HepG2 (cell line): ENCODE results near the gene BSN. TPM values are rescaled to one million over a fixed set of nuclear protein-coding genes. Genes with fewer than 3 reads are reported as not detected.

Source experiments
- ATAC-seq: fragments of 200-7000 bp; cut with Tn5 transposase; 3 replicates; pipeline ENCODE4 v1.9.1; 2020; ENCODE audit warnings: mild to moderate bottlenecking, moderate library complexity
- BruUV-seq: library from RNA; stranded (reverse); fragments of 400-500 nt; replicated peaks from 2 replicates; lab custom pipeline; 2021; lab: Mats Ljungman, UMichigan
- CTCF ChIA-PET: fragments of 300-600 bp; formaldehyde crosslinking; extraction: SDS; loops from one replicate; lab custom pipeline; 2021; ENCODE audit warnings: low total read pairs, inconsistent platforms, low intra/inter-chr PET ratio; lab: Yijun Ruan, JAX
- POLR2A ChIA-PET: fragments of 350-600 bp; sonication (Branson Sonifier 250); formaldehyde crosslinking; loops from one replicate; lab custom pipeline; 2020; ENCODE audit warnings: antibody characterized with exemption, inconsistent platforms; lab: Yijun Ruan, JAX
- DNase-seq: peaks from one replicate; pipeline ENCODE4 v3.0.0-alpha.2; 2015; ENCODE audit warnings: low spot score
- FAIRE-seq: peaks from 3 replicates; lab custom pipeline; 2011; peaks lifted over from hg19 to GRCh38; lab: Jason Lieb, UNC
- H2AFZ ChIP-seq: one replicate; pipeline ENCODE4 v1.6.1; 2011; ENCODE audit warnings: low read length, inconsistent platforms
- H3K27ac ChIP-seq: fragments of 300-600 bp; 3 replicates; pipeline ENCODE4 v1.8.0; 2011; ENCODE audit warnings: mixed run types, mild to moderate bottlenecking, mixed read lengths, low read length, inconsistent platforms; ENCODE audit not compliant: insufficient read depth; ENCODE audit errors: extremely low read length
- H3K27me3 ChIP-seq, 2 experiments: fragments of 200-600 bp in 1 of 2; 2 replicates in 1 of 2; 3 replicates in 1 of 2; pipeline versions ENCODE4 v1.6.0 to v1.8.0; 2011; ENCODE audit warnings: low read length in 2 of 2, mild to moderate bottlenecking in 2 of 2, moderate library complexity in 2 of 2, inconsistent platforms in 1 of 2; ENCODE audit not compliant: insufficient read depth in 2 of 2, control insufficient read depth in 1 of 2
- H3K36me3 ChIP-seq, 2 experiments: fragments of 200-600 bp in 1 of 2; replicated peaks in 1 of 2; 2 replicates in 1 of 2; 3 replicates in 1 of 2; pipeline versions ENCODE4 v1.5.1 to v1.8.0; 2011; ENCODE audit warnings: low read length in 2 of 2, inconsistent platforms in 1 of 2; ENCODE audit not compliant: insufficient read depth in 2 of 2, control insufficient read depth in 1 of 2
- H3K4me1 ChIP-seq: 2 replicates; pipeline ENCODE4 v1.5.1; 2012; ENCODE audit warnings: low read length, inconsistent platforms; ENCODE audit not compliant: insufficient read depth
- H3K4me2 ChIP-seq: 2 replicates; pipeline ENCODE4 v1.6.0; 2011; ENCODE audit warnings: low read depth, low read length, inconsistent platforms
- H3K4me3 ChIP-seq, 3 experiments: fragments of 200-600 bp in 1 of 3; sonication (generic), shearing (Covaris generic) in 1 of 3; replicated peaks in 1 of 3; 2 replicates each; pipeline ENCODE4 v1.5.1; 2011 to 2016; ENCODE audit warnings: low read length in 3 of 3, inconsistent platforms in 2 of 3, low read depth in 2 of 3, mild to moderate bottlenecking in 2 of 3, control low read depth in 1 of 3, mixed read lengths in 1 of 3; ENCODE audit not compliant: insufficient read depth in 1 of 3
- H3K79me2 ChIP-seq: one replicate; pipeline ENCODE4 v1.6.1; 2011; ENCODE audit warnings: low read length, inconsistent platforms; ENCODE audit not compliant: insufficient read depth
- H3K9ac ChIP-seq: 2 replicates; pipeline ENCODE4 v1.6.0; 2011; ENCODE audit warnings: mild to moderate bottlenecking, low read depth, low read length, inconsistent platforms; ENCODE audit not compliant: insufficient read depth
- H3K9me3 ChIP-seq: 2 replicates; pipeline ENCODE4 v1.5.1; 2012; ENCODE audit warnings: mild to moderate bottlenecking, low read length
- H4K20me1 ChIP-seq: 2 replicates; pipeline ENCODE4 v1.6.0; 2011; ENCODE audit warnings: inconsistent platforms, mild to moderate bottlenecking, low read length, moderate library complexity; ENCODE audit not compliant: insufficient read depth
- ATF1 ChIP-seq: IDR thresholded peaks from 2 replicates; pipeline ENCODE4 v1.6.1; 2016; ENCODE audit warnings: mild to moderate bottlenecking, control low read depth
- HCFC1 ChIP-seq: fragments of 150-350 bp; IDR thresholded peaks from 2 replicates; pipeline ENCODE4 v1.6.1; 2014; ENCODE audit warnings: low read depth, low read length
- HNF4A ChIP-seq: sonication (generic); formaldehyde crosslinking; IDR thresholded peaks from 2 replicates; pipeline ENCODE4 v1.4.0; 2020; ENCODE audit warnings: missing genetic modification reagents
- RNF219 ChIP-seq: sonication (generic); formaldehyde crosslinking; IDR thresholded peaks from 2 replicates; pipeline ENCODE4 v1.5.0; 2020; ENCODE audit warnings: mild to moderate bottlenecking, missing genetic modification reagents
- SMYD3 ChIP-seq: sonication (generic); formaldehyde crosslinking; IDR thresholded peaks from 2 replicates; pipeline ENCODE4 v1.8.1; 2023; ENCODE audit warnings: mild to moderate bottlenecking, missing genetic modification reagents
- TBX2 ChIP-seq: sonication (generic); formaldehyde crosslinking; IDR thresholded peaks from 2 replicates; pipeline ENCODE4 v1.5.0; 2020; ENCODE audit warnings: missing genetic modification reagents, mild to moderate bottlenecking, borderline replicate concordance
- ZNF549 ChIP-seq: sonication (generic); formaldehyde crosslinking; IDR thresholded peaks from 2 replicates; pipeline ENCODE4 v1.5.0; 2020; ENCODE audit warnings: missing genetic modification reagents
- ZNF883 ChIP-seq: sonication (generic); formaldehyde crosslinking; IDR thresholded peaks from 2 replicates; pipeline ENCODE4 v1.5.1; 2020; ENCODE audit warnings: mild to moderate bottlenecking, missing genetic modification reagents; ENCODE audit errors: not compliant biosample characterization
- WGBS: methylation state at CpG from one replicate; pipeline ENCODE4 v1.1.6; 2017; ENCODE audit warnings: low lambda C conversion rate; 5-methylcytosine and 5-hydroxymethylcytosine counted together
- in situ Hi-C: cut with HindIII; loops from 2 replicates; pipeline ENCODE4 v1.10.0; 2017; ENCODE audit warnings: low pct_unique_long_range_greater_than_20kb; ENCODE audit not compliant: extremely low pct_ligation_motif_present
- intact Hi-C: fragments of 100-400 bp; cut with micrococcal nuclease; formaldehyde crosslinking; loops from one replicate; pipeline ENCODE4 v1.10.0; 2022; ENCODE audit not compliant: unreplicated experiment
- polyA plus RNA-seq, 8 experiments: library from polyadenylated mRNA; depleted of rRNA in 3 of 8; stranded (reverse) in 7 of 8; unstranded in 1 of 8; fragments of >200 nt; fragmentation: Illumina TruSeq in 4 of 8; extraction: Trizol in 4 of 8; gene quantifications; 2 replicates each; pipeline versions ENCODE4 v1.2.1 to v1.2.3, GENCODE V29; 2011 to 2016; ENCODE audit warnings: low read depth in 4 of 8, missing spikeins in 1 of 8, mixed read lengths in 1 of 8; ENCODE audit not compliant: insufficient read depth in 1 of 8
- total RNA-seq, 5 experiments: library from RNA; depleted of rRNA; stranded (reverse); fragments of >200 nt; fragmentation: Illumina TruSeq; extraction: Trizol; gene quantifications; 2 replicates each; pipeline ENCODE4 v1.2.3, GENCODE V29; 2016; ENCODE audit warnings: low read depth in 1 of 5
- TF ChIP-seq, protein P1 (sequence below): sonication (generic); formaldehyde crosslinking; IDR thresholded peaks from 2 replicates; pipeline ENCODE4 v1.4.0; 2020; ENCODE audit warnings: missing genetic modification reagents
- TF ChIP-seq, protein P2 (sequence below): IDR thresholded peaks from 2 replicates; pipeline ENCODE4 v1.4.0; 2020; ENCODE audit warnings: mild to moderate bottlenecking, missing genetic modification reagents

The BSN gene
- total and polyA plus RNA-seq, 2 of the 13 experiments (the other 11 are each of a cell fraction or from before 2014, with no cell fraction given): 0.42 to 0.86 TPM

- TF ChIP-seq RNF219 (CRISPR knock-in tag) (no peak), ZNF549 (CRISPR knock-in tag) (no peak), HCFC1 (no peak)
These were observed 75.2 kb downstream of the BSN start (continued) for GRCh38 chr3:49629451-49629850.

DNA sequence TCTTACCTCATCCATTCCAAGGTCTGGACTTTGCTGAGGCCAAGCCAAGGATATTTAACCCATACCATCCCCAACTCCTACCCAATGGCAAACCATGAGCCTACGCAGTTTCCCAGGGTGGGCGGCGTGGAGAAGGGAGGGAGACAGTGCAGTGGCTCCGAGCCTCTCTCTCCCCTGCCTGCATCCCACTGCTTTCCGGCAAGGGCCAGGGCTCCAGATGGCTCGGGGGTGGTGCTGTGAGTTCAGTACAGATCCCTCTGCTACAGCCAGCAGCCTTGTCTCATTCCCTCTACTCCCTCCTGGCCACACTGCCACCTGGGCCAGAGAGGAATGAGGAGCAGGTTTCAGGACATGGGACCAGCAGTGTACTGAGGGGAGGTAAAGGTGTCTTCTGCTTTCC, 75.6 kb downstream of the BSN start:
- Histone ChIP-seq H2AFZ (no peak overlapping the region), H4K20me1 (no peaks in the 10 kb centered on the region), H3K36me3 (peaks cover 0 to 5% of the 10 kb centered on the region in 2 experiments; a peak in 2 of 5 replicates), H3K27ac (no peak overlapping the region), H3K4me2 (no peak overlapping the region), H3K9ac (no peak overlapping the region), H3K27me3 (no peaks in the 10 kb centered on the region), H3K4me3 (no peak overlapping the region), H3K9me3 (no peaks in the 10 kb centered on the region), H3K79me2 (no peaks in the 10 kb centered on the region), H3K4me1 (no peaks in the 10 kb centered on the region)
- ATAC-seq: no peak
- intact Hi-C loops: no loop called here
- TF ChIP-seq TBX2 (no peak), ZNF883 (CRISPR knock-in tag) (no peak), HNF4A (CRISPR knock-in tag) (no peak), ATF1 (no peak), SMYD3 (CRISPR knock-in tag) (no peak)
- TF ChIP-seq, protein P1, sequence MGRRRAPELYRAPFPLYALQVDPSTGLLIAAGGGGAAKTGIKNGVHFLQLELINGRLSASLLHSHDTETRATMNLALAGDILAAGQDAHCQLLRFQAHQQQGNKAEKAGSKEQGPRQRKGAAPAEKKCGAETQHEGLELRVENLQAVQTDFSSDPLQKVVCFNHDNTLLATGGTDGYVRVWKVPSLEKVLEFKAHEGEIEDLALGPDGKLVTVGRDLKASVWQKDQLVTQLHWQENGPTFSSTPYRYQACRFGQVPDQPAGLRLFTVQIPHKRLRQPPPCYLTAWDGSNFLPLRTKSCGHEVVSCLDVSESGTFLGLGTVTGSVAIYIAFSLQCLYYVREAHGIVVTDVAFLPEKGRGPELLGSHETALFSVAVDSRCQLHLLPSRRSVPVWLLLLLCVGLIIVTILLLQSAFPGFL (CRISPR knock-in tag): no peak
- TF ChIP-seq, protein P2, sequence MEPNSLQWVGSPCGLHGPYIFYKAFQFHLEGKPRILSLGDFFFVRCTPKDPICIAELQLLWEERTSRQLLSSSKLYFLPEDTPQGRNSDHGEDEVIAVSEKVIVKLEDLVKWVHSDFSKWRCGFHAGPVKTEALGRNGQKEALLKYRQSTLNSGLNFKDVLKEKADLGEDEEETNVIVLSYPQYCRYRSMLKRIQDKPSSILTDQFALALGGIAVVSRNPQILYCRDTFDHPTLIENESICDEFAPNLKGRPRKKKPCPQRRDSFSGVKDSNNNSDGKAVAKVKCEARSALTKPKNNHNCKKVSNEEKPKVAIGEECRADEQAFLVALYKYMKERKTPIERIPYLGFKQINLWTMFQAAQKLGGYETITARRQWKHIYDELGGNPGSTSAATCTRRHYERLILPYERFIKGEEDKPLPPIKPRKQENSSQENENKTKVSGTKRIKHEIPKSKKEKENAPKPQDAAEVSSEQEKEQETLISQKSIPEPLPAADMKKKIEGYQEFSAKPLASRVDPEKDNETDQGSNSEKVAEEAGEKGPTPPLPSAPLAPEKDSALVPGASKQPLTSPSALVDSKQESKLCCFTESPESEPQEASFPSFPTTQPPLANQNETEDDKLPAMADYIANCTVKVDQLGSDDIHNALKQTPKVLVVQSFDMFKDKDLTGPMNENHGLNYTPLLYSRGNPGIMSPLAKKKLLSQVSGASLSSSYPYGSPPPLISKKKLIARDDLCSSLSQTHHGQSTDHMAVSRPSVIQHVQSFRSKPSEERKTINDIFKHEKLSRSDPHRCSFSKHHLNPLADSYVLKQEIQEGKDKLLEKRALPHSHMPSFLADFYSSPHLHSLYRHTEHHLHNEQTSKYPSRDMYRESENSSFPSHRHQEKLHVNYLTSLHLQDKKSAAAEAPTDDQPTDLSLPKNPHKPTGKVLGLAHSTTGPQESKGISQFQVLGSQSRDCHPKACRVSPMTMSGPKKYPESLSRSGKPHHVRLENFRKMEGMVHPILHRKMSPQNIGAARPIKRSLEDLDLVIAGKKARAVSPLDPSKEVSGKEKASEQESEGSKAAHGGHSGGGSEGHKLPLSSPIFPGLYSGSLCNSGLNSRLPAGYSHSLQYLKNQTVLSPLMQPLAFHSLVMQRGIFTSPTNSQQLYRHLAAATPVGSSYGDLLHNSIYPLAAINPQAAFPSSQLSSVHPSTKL (CRISPR knock-in tag): no peak
- in situ Hi-C loops: no loop called here
- no TSS peak for BruUV-seq
- DNase-seq: no peak
- WGBS: 97% methylated on average over 6 of the region's 6 CpGs
- CTCF ChIA-PET: no interaction called here
- FAIRE-seq: no peak
- POLR2A ChIA-PET: no interaction called here
